ENCODE results near the gene ZNF302. TPM values are rescaled to one million over a fixed set of nuclear protein-coding genes. Genes with fewer than 3 reads are reported as not detected.

The ZNF302 gene
- total RNA-seq, 1 experiment from 2014 or later = 23.3 TPM

- Histone ChIP-seq H2BK12ac (ENCODE audit: insufficient read length, low read depth, low read length) (no peak overlapping the region), H3K23me2 (ENCODE audit: insufficient read length, low read depth, low read length, poor library complexity, severe bottlenecking) (no peaks in the 10 kb centered on the region), H3K9ac (ENCODE audit: extremely low read depth, insufficient read length, low read length) (no peak overlapping the region), H4K5ac (ENCODE audit: insufficient read length, low read depth, low read length) (no peak overlapping the region), H2BK120ac (ENCODE audit: low read depth, low read length, poor library complexity, severe bottlenecking) (no peak overlapping the region), H3K79me2 (ENCODE audit: insufficient read depth, low read length) (no peaks in the 10 kb centered on the region), H3K18ac (ENCODE audit: insufficient read length, low read depth, low read length) (no peak overlapping the region), H3K9me3 (ENCODE audit: control insufficient read depth, low read depth, low read length) (no peaks in the 10 kb centered on the region), H3K27ac (ENCODE audit: insufficient read length, low read depth, low read length) (no peak overlapping the region), H3K4me1 (ENCODE audit: insufficient read depth, low read length) (no peaks in the 10 kb centered on the region; the same call in 1 of the 2 replicates), H3K56ac (ENCODE audit: insufficient read length, low read depth, low read length) (no peak overlapping the region), H3K4me2 (ENCODE audit: insufficient read depth, insufficient read length, low read length) (no peak overlapping the region), H2BK5ac (ENCODE audit: insufficient read length, low read length) (no peak overlapping the region), H3K14ac (ENCODE audit: insufficient read depth, low read length) (no peak overlapping the region), H3K4ac (ENCODE audit: low read depth, low read length) (no peak overlapping the region), H3K23ac (ENCODE audit: insufficient read length, low read depth, low read length) (no peak overlapping the region), H3K27me3 (ENCODE audit: insufficient read depth, low read length) (no peaks in the 10 kb centered on the region), H2BK20ac (ENCODE audit: low read depth, low read length, poor library complexity, severe bottlenecking) (no peak overlapping the region), H2AFZ (ENCODE audit: low read length) (no peak overlapping the region), H2AK5ac (ENCODE audit: insufficient read length, low read length) (no peak overlapping the region), H4K20me1 (ENCODE audit: control insufficient read depth, insufficient read depth, insufficient read length) (no peaks in the 10 kb centered on the region), H3K79me1 (ENCODE audit: insufficient read depth, low read depth, low read length, poor library complexity, severe bottlenecking) (no peaks in the 10 kb centered on the region), H2BK15ac (ENCODE audit: low read depth, low read length) (no peak overlapping the region), H4K91ac (ENCODE audit: insufficient read length, low read depth, low read length) (no peak overlapping the region), H3T11ph (ENCODE audit: low read length) (no peak overlapping the region), H4K8ac (replicated peaks; ENCODE audit: insufficient read length, low read depth, low read length) (no peak overlapping the region)
- H3K27ac Mint-ChIP-seq = no peak overlapping the region
- TF ChIP-seq, protein P1, sequence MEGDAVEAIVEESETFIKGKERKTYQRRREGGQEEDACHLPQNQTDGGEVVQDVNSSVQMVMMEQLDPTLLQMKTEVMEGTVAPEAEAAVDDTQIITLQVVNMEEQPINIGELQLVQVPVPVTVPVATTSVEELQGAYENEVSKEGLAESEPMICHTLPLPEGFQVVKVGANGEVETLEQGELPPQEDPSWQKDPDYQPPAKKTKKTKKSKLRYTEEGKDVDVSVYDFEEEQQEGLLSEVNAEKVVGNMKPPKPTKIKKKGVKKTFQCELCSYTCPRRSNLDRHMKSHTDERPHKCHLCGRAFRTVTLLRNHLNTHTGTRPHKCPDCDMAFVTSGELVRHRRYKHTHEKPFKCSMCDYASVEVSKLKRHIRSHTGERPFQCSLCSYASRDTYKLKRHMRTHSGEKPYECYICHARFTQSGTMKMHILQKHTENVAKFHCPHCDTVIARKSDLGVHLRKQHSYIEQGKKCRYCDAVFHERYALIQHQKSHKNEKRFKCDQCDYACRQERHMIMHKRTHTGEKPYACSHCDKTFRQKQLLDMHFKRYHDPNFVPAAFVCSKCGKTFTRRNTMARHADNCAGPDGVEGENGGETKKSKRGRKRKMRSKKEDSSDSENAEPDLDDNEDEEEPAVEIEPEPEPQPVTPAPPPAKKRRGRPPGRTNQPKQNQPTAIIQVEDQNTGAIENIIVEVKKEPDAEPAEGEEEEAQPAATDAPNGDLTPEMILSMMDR (conservative IDR thresholded peaks at IDR 0.05) = no peak
- peaks cover 11% of the 10 kb centered on the region for H3K27me3 Mint-ChIP-seq (ENCODE audit: low read depth)
- WGBS (ENCODE audit: extremely low coverage, insufficient read length, low lambda C conversion rate) = no CpG with 5 or more reads among the region's 7 CpGs
- no peak overlapping the region for H3K4me3 Mint-ChIP-seq
- peaks cover 2 to 51% of the 10 kb centered on the region in 2 experiments; a peak in 4 of 5 replicates for H3K9me3 Mint-ChIP-seq
- H3K36me3 Mint-ChIP-seq (ENCODE audit: insufficient read depth in 1 of 3, low read depth in 3 of 3) = no peaks in the 10 kb centered on the region; a peak in 1 of 7 replicates
- H3K4me1 Mint-ChIP-seq = peaks cover 0 to 8% of the 10 kb centered on the region in 2 experiments; a peak in 2 of 4 replicates
- DNase-seq = no peak
These were observed 8.2 kb upstream of the ZNF302 start for GRCh38 chr19:34669305-34669704.

Data from H9 (cell line).